Thyroid gland (tissue), 4 donors: ENCODE measurements around the gene C8G. TPM values are rescaled to one million over a fixed set of nuclear protein-coding genes. Genes with fewer than 3 reads are reported as not detected.

Experiments used
- DNase-seq, 2 donors: peaks; one replicate each; pipeline ENCODE4 v3.0.0-alpha.2; 2019
- H3K27ac ChIP-seq, 3 donors: fragments of 200-600 bp; sonication (generic); 1 replicate in 2 of 3; 2 replicates in 1 of 3; pipeline ENCODE4 v1.5.1; 2016 to 2019; ENCODE audit warnings: mild to moderate bottlenecking in 1 of 3, moderate library complexity in 1 of 3
- H3K27me3 ChIP-seq: fragments of 200-600 bp; sonication (generic); one replicate; pipeline ENCODE4 v1.5.1; 2019
- H3K36me3 ChIP-seq, 2 donors: fragments of 200-600 bp; sonication (generic); one replicate each; pipeline ENCODE4 v1.5.1; 2016 to 2019
- H3K4me1 ChIP-seq, 2 donors: fragments of 200-600 bp; sonication (generic); one replicate each; pipeline ENCODE4 v1.5.1; 2017 to 2019
- H3K4me3 ChIP-seq, 3 donors: fragments of 200-600 bp; sonication (generic); replicated peaks in 1 of 3; 1 replicate in 2 of 3; 2 replicates in 1 of 3; pipeline ENCODE4 v1.5.1; 2016; ENCODE audit warnings: mild to moderate bottlenecking in 1 of 3
- H3K9me3 ChIP-seq: fragments of 200-600 bp; sonication (generic); one replicate; pipeline ENCODE4 v1.5.1; 2017
- CTCF ChIP-seq, 6 experiments: fragments of 200-600 bp in 3 of 6; fragments of 450-650 bp in 3 of 6; sonication (generic) in 3 of 6; IDR thresholded peaks; one replicate each; pipeline ENCODE4 v1.5.1; 2016 to 2019; ENCODE audit warnings: antibody characterized with exemption in 6 of 6, mild to moderate bottlenecking in 2 of 6, inconsistent platforms in 1 of 6, moderate library complexity in 1 of 6
- POLR2A ChIP-seq, 2 donors: fragments of 450-650 bp; IDR thresholded peaks; one replicate each; pipeline ENCODE4 v1.6.1; 2017; ENCODE audit warnings: antibody characterized with exemption in 2 of 2, mild to moderate bottlenecking in 2 of 2, moderate library complexity in 1 of 2
- WGBS, 2 donors: methylation state at CpG; one replicate each; pipeline ENCODE4 v1.1.5; 2017; 5-methylcytosine and 5-hydroxymethylcytosine counted together
- intact Hi-C: fragments of 100-400 bp; cut with DNase I; formaldehyde crosslinking; loops from one replicate; pipeline ENCODE4 v1.15.1; 2023
- total RNA-seq, 4 donors: library from RNA; depleted of rRNA; stranded (reverse); fragments of >200 nt; gene quantifications; one replicate each; pipeline ENCODE4 v1.2.3, GENCODE V29; 2016

The C8G gene
- total RNA-seq, 4 donors from 2014 or later, result 1.8 TPM; not detected in 3

DNA sequence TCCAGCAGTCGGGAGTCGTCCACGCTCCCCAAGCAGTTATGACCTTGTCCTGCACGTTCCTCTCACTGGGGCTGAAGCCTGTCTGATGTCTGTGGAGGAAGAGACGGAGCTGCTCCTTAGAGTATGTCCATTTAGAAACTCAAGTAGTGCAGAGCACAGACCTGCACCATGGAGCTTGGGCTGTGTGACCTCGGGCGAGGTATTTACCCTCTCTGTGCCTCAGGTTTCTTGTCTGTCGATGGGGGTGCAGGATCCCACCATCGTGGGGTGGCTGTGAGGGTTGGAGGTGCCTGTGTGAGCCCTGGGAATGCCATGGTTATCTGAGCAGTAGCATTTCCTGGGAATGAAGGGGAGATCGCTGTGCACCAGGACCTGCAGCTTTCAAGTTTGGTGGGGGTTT, 44.5 kb upstream of the C8G start:
- H3K4me1 ChIP-seq, result peaks cover 38 to 53% of the 10 kb centered on the region in 2 donors
- no peaks in the 10 kb centered on the region for H3K9me3 ChIP-seq
- intact Hi-C loops, result no loop called here
- H3K27me3 ChIP-seq, result no peaks in the 10 kb centered on the region
- H3K27ac ChIP-seq, result peak overlapping the region; percentile 51 to 97 (median 94)
- H3K4me3 ChIP-seq, result no peak overlapping the region
- TF ChIP-seq CTCF (IDR thresholded peaks at IDR 0.05) (no peak), POLR2A (IDR thresholded peaks at IDR 0.05) (no peak)
- DNase-seq, result no peak
- WGBS, 2 donors, result 86 to 87% methylated on average over 8 to 10 of the region's 10 CpGs
- peaks cover 0 to 5% of the 10 kb centered on the region in 2 donors for H3K36me3 ChIP-seq

DNA sequence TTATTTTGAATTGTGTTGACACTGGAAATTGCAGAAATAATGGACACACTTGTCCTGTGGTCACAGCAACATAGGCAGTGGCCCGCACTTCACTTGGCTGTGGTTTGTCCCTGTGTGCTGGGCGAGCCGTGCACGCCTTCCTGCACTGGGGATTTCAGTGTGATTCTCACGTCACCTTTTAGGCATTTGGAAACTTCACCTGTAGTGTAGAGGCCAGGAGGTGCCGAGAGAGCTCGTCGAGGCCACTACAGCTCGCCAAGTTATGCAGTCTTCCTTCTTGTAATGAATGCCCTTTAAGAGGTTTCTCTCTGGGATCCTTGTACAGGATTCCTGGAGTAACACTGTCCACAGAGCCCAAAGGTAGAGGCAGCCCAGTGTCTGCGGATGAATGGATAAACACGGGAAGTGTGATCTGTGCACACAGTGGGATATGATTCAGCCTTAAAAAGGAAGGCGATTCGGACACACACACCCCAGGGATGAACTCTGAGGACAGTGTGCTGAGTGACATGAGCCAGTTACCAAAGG, 44.0 kb upstream of the C8G start:
- DNase-seq, result peak; percentile 86 to 89
- intact Hi-C loops, result no loop called here
- no peaks in the 10 kb centered on the region for H3K27me3 ChIP-seq
- TF ChIP-seq POLR2A (IDR thresholded peaks at IDR 0.05) (peak in 1 of 2 donors; percentile 45), CTCF (IDR thresholded peaks at IDR 0.05) (no peak)
- no peaks in the 10 kb centered on the region for H3K9me3 ChIP-seq
- H3K27ac ChIP-seq, result peak overlapping the region; percentile 82 to 97 (median 94)
- 44 to 49% methylated on average over 13 of the region's 13 CpGs for WGBS, 2 donors
- peaks cover 0 to 5% of the 10 kb centered on the region in 2 donors for H3K36me3 ChIP-seq
- H3K4me3 ChIP-seq, result no peak overlapping the region
- peaks cover 38 to 49% of the 10 kb centered on the region in 2 donors for H3K4me1 ChIP-seq

DNA sequence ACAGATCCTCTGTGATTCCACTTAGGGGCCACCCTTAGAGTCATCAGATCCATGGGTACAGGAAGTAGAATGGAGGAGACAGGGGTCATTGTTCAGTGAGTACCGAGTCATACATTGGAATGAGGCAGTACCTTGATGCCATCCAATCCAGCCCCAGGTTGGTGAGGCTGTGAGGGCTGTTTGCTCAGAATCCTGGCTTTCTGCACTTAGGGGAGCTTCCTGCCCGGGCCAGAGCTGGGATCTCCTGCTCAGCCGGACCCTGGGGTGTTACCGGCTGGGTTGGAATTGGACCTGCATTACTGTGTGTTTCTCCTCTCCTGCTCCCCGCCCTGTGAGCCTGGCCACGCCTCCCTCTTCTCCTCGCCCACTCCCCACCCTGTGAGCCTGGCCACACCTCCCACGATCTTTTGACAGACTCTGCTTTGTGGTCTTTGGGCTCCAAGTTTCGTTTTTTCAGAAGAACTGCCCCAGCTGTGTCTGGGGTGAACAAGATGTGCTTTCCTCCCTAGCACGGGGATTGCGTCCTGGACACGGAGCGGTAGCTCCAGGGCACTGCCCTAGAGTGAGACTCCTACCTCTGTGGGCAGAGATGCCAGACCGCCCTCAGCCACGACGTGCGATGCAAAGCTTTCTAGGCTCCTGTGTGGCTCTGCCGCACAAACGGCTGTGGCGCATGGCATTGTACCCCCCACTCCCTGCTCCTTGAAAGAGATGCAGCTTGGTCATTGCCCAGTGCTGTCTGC, 43.4 kb upstream of the C8G start:
- TF ChIP-seq POLR2A (IDR thresholded peaks at IDR 0.05) (no peak), CTCF (IDR thresholded peaks at IDR 0.05) (no peak)
- WGBS, 2 donors, result 33 to 36% methylated on average over 13 to 16 of the region's 20 CpGs
- Histone ChIP-seq H3K4me1 (peaks cover 38 to 43% of the 10 kb centered on the region in 2 donors), H3K36me3 (peaks cover 0 to 5% of the 10 kb centered on the region in 2 donors), H3K9me3 (no peaks in the 10 kb centered on the region), H3K4me3 (no peak overlapping the region), H3K27ac (peak overlapping the region; percentile 82 to 97 (median 94)), H3K27me3 (no peaks in the 10 kb centered on the region)
- DNase-seq, result peak; percentile 74 to 77
- intact Hi-C loops, result no loop called here

GRCh38 chr9:136902259-136902821, 42.7 kb upstream of the C8G start:
- TF ChIP-seq POLR2A (IDR thresholded peaks at IDR 0.05) (peak in 1 of 2 donors; percentile 80), CTCF (IDR thresholded peaks at IDR 0.05) (no peak)
- DNase-seq, result peak; percentile 96 to 97
- intact Hi-C loops, result no loop called here
- Histone ChIP-seq H3K36me3 (peaks cover 0 to 5% of the 10 kb centered on the region in 2 donors), H3K27ac (peak overlapping the region; percentile 87 to 97 (median 94)), H3K4me3 (no peak overlapping the region), H3K9me3 (no peaks in the 10 kb centered on the region), H3K4me1 (peaks cover 38 to 41% of the 10 kb centered on the region in 2 donors), H3K27me3 (no peaks in the 10 kb centered on the region)
- 9 to 19% methylated on average over 9 to 15 of the region's 15 CpGs for WGBS, 2 donors
